ENCODE data around the gene HDAC11.

The HDAC11 gene

DNA sequence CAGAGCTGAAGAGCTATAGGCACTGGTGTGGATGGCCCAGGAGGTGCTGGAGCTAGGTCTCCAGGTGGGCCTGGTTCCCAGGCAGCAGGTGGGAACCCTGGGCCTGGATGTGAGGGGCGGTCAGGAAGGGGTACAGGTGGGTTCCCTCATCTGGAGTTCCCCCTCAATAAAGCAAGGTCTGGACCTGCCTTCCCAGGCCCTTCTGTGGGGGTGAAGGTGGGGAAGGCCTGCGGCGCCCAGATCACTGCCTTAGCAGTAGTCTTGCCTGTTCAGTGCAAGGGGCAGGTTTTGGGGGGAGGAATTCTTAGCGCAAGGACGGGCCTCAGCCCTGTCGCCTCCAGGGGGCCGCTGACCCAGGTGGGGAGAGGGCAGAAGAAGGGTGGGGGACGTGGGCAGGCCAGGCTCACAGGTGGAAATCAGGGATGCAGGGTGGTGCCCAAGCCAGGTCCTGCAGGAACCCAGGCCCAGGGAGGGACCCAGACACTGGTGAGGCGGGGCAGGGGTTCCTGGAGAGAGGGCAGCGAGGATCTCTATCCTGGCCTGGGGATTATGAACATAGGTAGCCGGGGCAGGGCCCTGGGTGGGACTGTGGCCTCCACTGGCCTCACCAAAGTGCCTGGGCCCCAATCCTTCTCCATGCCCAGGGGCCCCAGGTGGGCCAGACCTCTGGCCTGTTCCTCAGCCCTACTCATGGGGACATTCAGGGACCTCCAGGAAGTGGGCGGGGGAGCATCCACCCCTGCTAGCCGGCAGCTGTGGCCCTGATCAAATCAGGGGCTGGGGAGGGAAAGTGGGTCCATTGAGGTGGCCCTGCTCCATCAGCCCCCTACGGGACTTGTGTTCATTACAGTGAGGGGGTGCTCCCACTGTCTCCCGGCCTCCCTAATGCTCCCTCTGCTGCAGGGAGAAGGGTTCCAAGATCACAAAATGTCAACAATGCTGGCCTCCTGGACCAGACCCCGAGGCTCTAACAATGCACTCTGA is 25.3 kb downstream of the HDAC11 start:
- no peaks in the 10 kb centered on the region for H3K36me3 Mint-ChIP-seq
- no peaks in the 10 kb centered on the region for H3K9me3 Mint-ChIP-seq (ENCODE audit: low read depth)
- H3K27me3 Mint-ChIP-seq = no peaks in the 10 kb centered on the region
- H3K27ac Mint-ChIP-seq = no peak overlapping the region
- no peak overlapping the region for H3K4me3 Mint-ChIP-seq
- no peaks in the 10 kb centered on the region for H3K4me1 Mint-ChIP-seq (ENCODE audit: low read depth)

DNA sequence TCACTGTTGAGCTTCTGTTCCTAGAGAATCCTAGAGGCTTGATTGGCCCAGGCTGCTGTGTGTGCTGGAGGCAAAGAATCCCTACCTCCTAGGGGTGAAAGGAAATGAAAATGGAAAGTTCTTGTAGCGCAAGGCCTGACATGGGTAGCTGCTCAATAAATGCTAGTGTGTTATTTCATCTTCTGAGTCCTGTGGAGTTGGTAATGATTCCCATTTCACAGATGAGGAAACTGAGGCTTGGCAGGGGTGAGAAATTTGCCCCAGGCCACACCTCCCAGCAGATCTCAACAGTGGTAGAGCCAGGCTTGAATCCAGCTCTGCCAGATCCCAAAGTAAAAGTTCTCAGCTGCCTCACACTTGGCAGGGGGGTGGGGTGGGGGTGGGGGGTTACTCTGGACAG is 26.1 kb downstream of the HDAC11 start:
- H3K4me1 Mint-ChIP-seq (ENCODE audit: low read depth) = no peaks in the 10 kb centered on the region
- H3K4me3 Mint-ChIP-seq = no peak overlapping the region
- H3K36me3 Mint-ChIP-seq = no peaks in the 10 kb centered on the region
- no peak overlapping the region for H3K27ac Mint-ChIP-seq
- no peaks in the 10 kb centered on the region for H3K9me3 Mint-ChIP-seq (ENCODE audit: low read depth)
- no peaks in the 10 kb centered on the region for H3K27me3 Mint-ChIP-seq

DNA sequence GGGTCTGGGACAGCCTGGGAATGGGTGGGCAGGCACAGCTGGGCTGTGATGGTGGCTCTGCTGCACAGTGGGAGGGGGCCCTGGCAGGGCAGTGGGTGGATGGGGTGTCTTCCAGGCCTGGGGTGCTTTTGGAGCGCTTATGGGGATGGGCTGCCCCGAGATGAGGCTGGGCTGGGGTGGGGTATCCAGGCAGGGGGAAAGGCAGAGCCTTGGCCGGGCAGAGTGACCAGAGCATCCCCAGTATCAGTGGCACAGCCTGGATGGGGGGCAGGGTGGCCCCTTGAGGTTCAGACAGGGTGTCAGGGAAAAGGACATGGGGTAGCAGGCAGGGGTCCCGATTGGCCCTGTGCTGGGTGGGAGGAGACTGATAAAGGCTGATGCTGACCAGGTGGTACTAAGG is 26.6 kb downstream of the HDAC11 start:
- H3K27me3 Mint-ChIP-seq = no peaks in the 10 kb centered on the region
- no peak overlapping the region for H3K4me3 Mint-ChIP-seq
- no peak overlapping the region for H3K27ac Mint-ChIP-seq
- H3K36me3 Mint-ChIP-seq = no peaks in the 10 kb centered on the region
- no peaks in the 10 kb centered on the region for H3K9me3 Mint-ChIP-seq (ENCODE audit: low read depth)
- H3K4me1 Mint-ChIP-seq (ENCODE audit: low read depth) = no peaks in the 10 kb centered on the region

DNA sequence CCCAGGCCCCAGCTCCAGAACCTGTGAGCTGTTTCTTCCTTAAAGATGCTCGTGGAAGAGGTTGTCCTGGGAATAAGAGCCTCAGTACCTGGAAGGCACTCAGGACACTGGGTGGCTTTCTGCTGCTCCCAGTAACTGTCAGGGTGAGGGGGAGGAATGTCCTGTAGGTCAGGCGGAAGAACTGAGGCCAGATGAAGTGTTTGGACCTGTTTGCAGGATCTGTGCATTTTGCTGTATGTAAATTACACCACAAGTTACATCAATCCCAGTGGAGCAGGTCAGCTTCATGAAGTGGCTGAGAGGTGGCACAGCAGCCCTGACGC is 27.1 kb downstream of the HDAC11 start:
- Mint-ChIP-seq H3K27me3 (no peaks in the 10 kb centered on the region), H3K27ac (no peak overlapping the region), H3K36me3 (no peaks in the 10 kb centered on the region), H3K4me3 (no peak overlapping the region), H3K4me1 (ENCODE audit: low read depth) (no peaks in the 10 kb centered on the region), H3K9me3 (ENCODE audit: low read depth) (no peaks in the 10 kb centered on the region)

DNA sequence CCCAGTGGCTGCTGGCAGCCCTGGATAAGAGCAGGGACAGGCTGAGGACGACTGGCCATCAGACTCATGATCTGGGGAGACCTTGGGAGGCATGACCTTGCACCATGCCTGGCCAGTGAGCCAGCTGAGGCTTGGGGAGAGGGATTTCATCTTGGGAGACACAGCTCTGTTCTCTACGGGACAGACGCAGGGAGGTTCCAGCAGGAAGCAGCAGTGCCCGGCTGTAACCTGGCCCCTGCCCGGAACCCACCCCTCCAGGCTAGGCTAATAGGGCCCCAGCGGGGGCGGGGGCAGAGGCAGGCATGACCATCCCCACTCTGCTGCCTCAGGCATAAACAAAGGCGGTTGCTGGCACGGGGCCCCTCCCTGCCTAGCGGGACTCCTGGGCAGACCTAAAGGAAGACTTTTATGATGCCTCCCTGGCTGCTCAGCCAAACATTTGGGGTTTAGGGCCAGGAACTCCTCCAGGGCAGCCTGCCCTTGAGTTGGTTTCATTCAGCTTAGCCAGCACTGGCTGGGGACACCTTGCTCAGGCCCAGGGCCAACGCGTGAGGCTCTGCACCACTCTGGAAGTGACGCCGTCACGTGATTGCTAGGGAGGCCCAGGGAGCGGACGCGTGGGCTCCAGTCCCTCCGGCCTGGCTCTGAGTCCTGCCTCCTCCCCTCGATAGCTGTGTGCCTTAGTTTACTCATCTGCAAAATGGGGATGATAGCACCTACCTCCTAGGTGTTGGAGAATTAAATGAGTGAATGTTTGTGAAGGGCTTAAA is 27.6 kb downstream of the HDAC11 start:
- Mint-ChIP-seq H3K36me3 (no peaks in the 10 kb centered on the region), H3K27ac (no peak overlapping the region), H3K27me3 (no peaks in the 10 kb centered on the region), H3K4me3 (no peak overlapping the region), H3K4me1 (ENCODE audit: low read depth) (no peaks in the 10 kb centered on the region), H3K9me3 (ENCODE audit: low read depth) (no peaks in the 10 kb centered on the region)

DNA sequence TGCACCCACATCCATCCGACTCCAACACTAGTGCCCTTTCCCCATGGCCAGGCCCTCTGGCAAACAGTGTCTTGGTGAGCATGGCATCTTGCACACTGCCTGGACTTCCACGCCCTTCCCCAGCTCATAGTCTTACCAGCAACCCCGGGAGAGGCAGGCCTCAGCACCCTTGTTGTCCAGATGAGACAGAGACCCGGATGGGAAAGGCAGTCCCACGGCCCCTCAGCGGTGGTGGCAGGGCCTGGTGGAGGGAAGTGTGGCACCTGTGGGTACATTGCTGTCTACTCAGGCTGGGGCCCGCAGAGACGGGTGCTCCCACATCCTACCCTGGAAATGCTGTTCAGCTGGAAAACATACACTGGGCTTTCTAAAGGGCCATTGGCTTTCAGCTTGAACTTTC is 28.4 kb downstream of the HDAC11 start:
- Mint-ChIP-seq H3K4me1 (ENCODE audit: low read depth) (no peaks in the 10 kb centered on the region), H3K9me3 (ENCODE audit: low read depth) (no peaks in the 10 kb centered on the region), H3K4me3 (no peak overlapping the region), H3K27ac (no peak overlapping the region), H3K36me3 (no peaks in the 10 kb centered on the region), H3K27me3 (no peaks in the 10 kb centered on the region)

DNA sequence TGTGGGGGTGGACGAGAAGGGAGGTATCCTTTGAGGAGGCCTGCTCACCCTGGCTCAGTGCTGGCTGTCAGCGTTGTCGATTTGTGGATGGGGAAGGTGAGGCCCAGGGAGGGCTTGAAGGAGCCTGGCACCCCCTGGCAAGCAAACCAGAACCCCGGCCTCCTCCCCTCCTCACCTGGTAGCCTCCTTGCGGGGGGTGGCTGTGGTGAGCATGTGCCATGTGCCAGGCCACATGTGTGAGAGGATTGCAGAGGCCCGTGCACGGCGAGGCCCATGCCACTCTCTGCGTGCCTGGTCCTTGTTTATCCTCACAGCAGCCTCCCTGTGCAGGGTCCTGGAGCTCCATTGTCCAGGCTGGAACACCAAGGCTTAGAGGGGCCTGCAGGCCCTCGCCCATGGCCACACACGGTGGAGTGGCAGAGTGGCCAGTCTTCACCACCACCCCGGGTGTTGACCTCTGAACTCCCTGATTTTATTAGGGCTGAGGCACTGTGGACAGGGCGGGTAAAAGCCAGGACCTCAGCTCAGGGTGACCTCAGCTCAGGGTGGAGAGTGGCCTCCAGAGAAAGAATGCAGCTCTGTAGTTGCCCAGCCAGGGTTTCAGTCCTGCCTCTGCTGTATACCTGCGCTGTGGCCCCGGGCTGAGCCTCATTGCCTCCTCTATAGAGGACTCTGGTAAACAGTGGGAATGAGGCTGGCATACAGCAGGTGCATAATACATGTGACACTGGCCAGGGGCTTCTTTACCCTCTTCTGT is 29.1 kb downstream of the HDAC11 start:
- Mint-ChIP-seq H3K4me1 (ENCODE audit: low read depth) (no peaks in the 10 kb centered on the region), H3K4me3 (no peak overlapping the region), H3K27ac (no peak overlapping the region), H3K27me3 (no peaks in the 10 kb centered on the region), H3K9me3 (ENCODE audit: low read depth) (no peaks in the 10 kb centered on the region), H3K36me3 (no peaks in the 10 kb centered on the region)

DNA sequence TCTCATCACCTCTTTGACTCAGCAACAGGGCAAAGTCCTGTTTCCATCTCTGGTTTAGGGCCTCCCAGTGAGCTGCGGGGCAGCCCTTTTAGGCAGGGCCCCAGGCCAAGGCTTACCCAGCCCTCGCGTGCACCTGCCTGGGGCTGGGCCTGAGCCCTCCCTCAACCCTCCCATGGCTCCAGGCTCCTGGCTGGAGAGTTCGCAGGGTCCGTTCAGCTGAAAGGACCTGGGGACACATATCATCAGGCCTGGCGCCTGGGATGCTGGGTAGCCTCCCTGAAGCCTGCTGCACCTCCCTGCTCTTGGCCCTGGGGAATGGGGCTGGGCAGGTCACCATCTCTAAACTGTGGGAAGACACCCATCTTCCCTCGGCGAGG is 29.7 kb downstream of the HDAC11 start:
- no peaks in the 10 kb centered on the region for H3K9me3 Mint-ChIP-seq (ENCODE audit: low read depth)
- H3K36me3 Mint-ChIP-seq = no peaks in the 10 kb centered on the region
- no peak overlapping the region for H3K27ac Mint-ChIP-seq
- H3K4me1 Mint-ChIP-seq (ENCODE audit: low read depth) = no peaks in the 10 kb centered on the region
- no peak overlapping the region for H3K4me3 Mint-ChIP-seq
- H3K27me3 Mint-ChIP-seq = no peaks in the 10 kb centered on the region

DNA sequence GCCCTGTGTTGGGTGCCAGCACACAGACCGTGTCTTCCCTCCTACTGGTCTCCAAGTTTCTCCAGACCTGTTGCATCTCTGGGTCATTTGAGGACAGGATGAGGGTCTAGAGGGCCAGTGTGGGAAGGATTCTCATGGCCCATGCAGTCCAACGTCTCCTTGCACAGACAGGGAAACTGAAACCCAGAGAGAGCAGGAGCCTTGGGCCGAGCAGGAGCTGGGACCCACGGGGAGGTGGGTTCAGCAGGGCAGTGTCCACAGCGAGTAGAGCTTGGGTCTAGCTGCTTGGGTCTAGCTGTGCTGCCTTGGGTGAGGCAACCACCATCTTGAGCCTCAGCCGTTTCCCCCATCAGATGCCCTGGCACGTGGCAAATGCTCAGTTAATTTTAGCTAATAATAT is 32.3 kb downstream of the HDAC11 start:
- no peaks in the 10 kb centered on the region for H3K27me3 Mint-ChIP-seq
- no peaks in the 10 kb centered on the region for H3K4me1 Mint-ChIP-seq (ENCODE audit: low read depth)
- H3K4me3 Mint-ChIP-seq = no peak overlapping the region
- H3K27ac Mint-ChIP-seq = no peak overlapping the region
- no peaks in the 10 kb centered on the region for H3K9me3 Mint-ChIP-seq (ENCODE audit: low read depth)
- H3K36me3 Mint-ChIP-seq = no peaks in the 10 kb centered on the region

DNA sequence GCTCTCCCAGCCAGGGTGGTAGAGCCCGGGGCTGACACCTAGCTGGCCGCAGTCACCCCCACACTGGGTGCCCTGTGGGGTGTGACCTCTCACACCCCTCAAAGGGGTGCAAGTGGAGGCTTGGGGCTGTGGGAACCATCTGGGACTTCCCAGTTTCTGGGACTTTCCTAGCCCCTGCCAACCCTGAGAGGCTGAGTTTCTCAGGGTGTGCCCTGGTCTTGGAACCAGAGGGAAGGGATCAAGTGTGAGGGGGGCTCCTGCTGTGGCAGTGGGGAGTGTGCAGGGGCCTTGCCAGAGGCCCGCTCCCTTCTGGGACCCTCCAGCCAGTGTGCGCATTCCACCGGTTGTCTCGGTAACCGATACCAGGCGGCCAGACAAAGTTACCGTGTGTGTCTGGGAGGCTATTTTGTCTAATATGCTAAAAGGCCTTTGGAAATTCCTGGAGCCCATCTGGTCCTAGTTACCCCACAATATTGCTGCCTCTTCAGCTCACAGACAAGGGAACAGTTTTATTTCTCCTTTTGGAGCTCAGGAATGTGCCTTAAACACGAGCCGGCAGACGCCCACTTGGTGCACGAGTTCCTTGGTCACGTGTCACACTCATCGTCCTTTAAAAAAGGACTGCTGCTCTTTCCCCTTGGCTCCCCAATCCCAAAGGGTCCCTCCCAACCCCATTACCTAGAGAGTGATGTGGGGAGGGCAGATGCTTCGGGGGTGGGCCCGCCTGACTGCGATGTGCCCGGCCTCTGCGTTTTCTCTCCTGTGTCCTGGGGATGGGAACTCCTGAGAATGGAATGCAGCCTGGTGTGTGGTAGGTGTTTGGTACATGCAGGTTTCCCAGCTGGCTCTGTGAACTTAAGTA is 33.2 kb downstream of the HDAC11 start:
- Mint-ChIP-seq H3K4me3 (no peak overlapping the region), H3K27me3 (no peaks in the 10 kb centered on the region), H3K9me3 (ENCODE audit: low read depth) (no peaks in the 10 kb centered on the region), H3K36me3 (no peaks in the 10 kb centered on the region), H3K27ac (no peak overlapping the region), H3K4me1 (ENCODE audit: low read depth) (no peaks in the 10 kb centered on the region)

DNA sequence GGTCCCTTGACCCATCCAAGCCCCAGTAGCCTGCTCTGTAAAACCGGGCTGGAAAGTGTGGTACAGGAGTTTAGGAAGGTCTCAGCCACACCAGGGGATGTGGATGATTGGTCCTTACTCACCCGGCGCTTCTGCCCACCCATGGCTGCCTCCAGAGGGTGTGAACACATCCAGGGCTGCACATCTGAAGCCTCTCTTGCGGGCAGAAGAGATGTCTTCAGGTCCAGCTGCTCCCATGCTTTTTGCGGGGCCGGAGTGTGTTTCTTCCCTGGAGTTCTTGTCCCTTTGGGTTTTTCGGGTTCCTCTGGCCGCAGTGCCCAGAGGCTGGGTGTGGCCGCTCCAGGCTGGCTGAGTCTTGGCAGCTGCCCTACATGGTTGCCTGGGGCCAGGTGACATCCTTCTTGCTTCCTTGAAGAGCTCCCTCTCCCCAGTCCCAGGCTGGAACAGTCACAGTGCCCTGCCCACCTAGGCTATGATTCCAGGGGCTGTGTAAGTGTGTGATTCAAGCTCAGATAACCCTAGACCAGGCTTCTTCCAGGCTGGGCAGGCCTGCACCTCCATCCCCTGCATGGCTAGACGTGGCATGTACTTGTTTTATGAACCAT is 33.9 kb downstream of the HDAC11 start:
- Mint-ChIP-seq H3K36me3 (no peaks in the 10 kb centered on the region), H3K4me1 (ENCODE audit: low read depth) (no peaks in the 10 kb centered on the region), H3K27me3 (no peaks in the 10 kb centered on the region), H3K9me3 (ENCODE audit: low read depth) (no peaks in the 10 kb centered on the region), H3K4me3 (no peak overlapping the region), H3K27ac (no peak overlapping the region)

DNA sequence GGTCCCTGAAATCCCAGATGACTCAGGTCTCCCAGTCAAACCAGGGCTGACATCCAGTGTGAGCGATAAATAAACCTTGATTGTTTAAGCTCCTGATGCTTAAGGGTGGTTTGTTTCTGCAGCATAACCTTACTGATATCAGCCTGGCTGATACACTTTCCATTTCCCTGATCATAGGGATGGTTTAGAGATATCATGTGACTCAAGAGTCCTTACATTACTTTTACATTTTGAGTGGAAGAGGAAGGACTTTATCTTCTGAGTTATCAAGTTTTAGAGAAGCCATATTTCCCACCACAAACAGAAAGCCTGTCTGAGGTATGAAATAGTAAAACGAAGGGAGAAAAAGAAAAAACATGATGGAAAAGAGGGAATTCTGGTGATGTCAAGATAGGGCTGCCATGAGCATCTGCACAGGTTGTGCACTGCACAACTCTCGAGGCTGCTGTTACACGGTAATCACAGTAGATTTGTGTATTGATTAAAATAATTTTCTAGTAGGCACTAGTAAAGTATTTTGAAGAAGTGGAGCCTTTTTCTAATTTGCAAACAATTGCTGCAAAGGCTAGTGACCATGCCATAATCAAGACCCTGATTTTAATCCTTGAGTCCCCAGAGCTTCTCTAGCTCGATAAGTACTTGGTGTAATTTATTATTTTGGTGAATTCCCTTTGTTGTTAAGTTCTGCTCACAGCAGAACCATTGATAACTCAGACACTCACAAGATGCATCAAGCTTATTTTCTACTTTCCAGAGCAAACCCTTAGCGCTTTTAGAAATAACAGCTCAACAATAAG is 34.7 kb downstream of the HDAC11 start:
- Mint-ChIP-seq H3K9me3 (ENCODE audit: low read depth) (no peaks in the 10 kb centered on the region), H3K27ac (no peak overlapping the region), H3K36me3 (no peaks in the 10 kb centered on the region), H3K27me3 (no peaks in the 10 kb centered on the region), H3K4me1 (ENCODE audit: low read depth) (no peaks in the 10 kb centered on the region), H3K4me3 (no peak overlapping the region)

DNA sequence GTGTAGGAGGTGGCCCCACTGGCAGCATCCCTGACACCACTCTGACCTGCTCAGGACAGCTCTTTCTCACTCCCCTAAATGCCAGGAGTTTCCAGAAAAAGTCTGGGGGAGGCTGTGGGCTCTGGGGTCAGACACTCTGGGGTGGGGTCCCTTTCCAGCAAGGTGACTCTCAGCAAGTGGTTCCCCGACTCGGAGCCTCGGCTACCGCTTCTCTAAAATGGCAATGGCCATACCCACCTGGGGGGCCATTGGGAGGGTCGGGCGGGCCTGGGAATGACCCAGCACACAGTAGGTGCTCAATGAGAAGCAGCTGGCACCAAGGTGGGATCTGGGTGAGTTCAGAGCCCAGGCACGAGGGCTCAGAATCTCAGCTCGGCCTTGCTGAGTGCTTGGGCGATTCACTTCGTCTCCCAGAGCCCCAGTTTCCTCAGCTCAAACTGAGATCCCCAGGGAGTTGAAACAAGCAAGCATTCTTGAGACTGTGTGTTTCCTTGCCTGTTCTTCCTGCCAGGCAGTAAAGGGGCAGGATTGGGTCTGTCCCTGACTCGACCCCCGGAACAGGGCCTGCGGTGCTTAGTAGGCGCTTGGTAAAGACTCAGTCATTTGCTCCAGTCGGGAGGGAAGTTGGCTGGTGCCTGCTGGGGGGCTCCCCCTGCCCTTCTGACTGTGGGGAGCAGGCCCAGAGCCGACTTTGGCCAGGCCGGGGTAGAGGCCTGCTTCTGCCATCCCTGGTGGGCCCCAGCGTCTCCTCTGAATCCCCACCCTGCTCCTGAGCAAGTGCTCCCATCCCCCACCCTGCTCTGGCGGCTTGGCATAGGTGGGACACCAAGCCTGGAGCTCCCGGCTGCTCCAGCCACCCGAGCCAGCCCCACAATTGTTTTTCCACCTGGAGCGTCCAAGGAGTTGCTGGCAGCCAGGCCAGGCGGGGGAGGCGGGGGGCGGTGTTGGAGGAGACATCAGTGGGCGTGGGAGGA is 36.0 kb downstream of the HDAC11 start:
- no peak overlapping the region for H3K4me3 Mint-ChIP-seq
- no peaks in the 10 kb centered on the region for H3K4me1 Mint-ChIP-seq (ENCODE audit: low read depth)
- no peak overlapping the region for H3K27ac Mint-ChIP-seq
- H3K27me3 Mint-ChIP-seq = no peaks in the 10 kb centered on the region
- no peaks in the 10 kb centered on the region for H3K9me3 Mint-ChIP-seq (ENCODE audit: low read depth)
- H3K36me3 Mint-ChIP-seq = no peaks in the 10 kb centered on the region

Data from activated naive CD8-positive, alpha-beta T cell (primary cell).